HG03280 (cell line): ENCODE data around the gene MYH10.

Experiments used
- ATAC-seq: cut with Tn5 transposase; IDR thresholded peaks from one replicate; pipeline ENCODE4 v1.9.1; 2021; ENCODE audit warnings: mild to moderate bottlenecking, moderate library complexity; ENCODE audit not compliant: unreplicated experiment

MYH10 gene

GRCh38 chr17:8610558-8610957 lies 20.0 kb downstream of the MYH10 start:
- ATAC-seq: no peak

GRCh38 chr17:8609910-8610309 lies 20.6 kb downstream of the MYH10 start:
- no peak for ATAC-seq

GRCh38 chr17:8608001-8608400 lies 22.5 kb downstream of the MYH10 start:
- no peak for ATAC-seq

- no peak for ATAC-seq
Observed at GRCh38 chr17:8606401-8606800, 24.1 kb downstream of the MYH10 start.

- no peak for ATAC-seq
Observed at GRCh38 chr17:8602679-8603078, 27.8 kb downstream of the MYH10 start.

GRCh38 chr17:8599351-8600011 lies 31.0 kb downstream of the MYH10 start:
- no peak for ATAC-seq

- ATAC-seq: no peak
Observed at GRCh38 chr17:8598913-8599312, 31.6 kb downstream of the MYH10 start.

GRCh38 chr17:8593830-8594229 lies 36.7 kb downstream of the MYH10 start:
- ATAC-seq: no peak

GRCh38 chr17:8593276-8593675 lies 37.2 kb downstream of the MYH10 start:
- ATAC-seq: no peak

- no peak for ATAC-seq
Observed at GRCh38 chr17:8588877-8589554, 41.5 kb downstream of the MYH10 start.

- ATAC-seq: no peak
Observed at GRCh38 chr17:8586766-8587165, 43.8 kb downstream of the MYH10 start.

- ATAC-seq: no peak
Observed at GRCh38 chr17:8585911-8586310, 44.6 kb downstream of the MYH10 start.

- no peak for ATAC-seq
Observed at GRCh38 chr17:8583954-8584353, 46.6 kb downstream of the MYH10 start.

- ATAC-seq: no peak
Observed at GRCh38 chr17:8580952-8581658, 49.4 kb downstream of the MYH10 start.

- ATAC-seq: no peak
Observed at GRCh38 chr17:8577868-8578267, 52.7 kb downstream of the MYH10 start.

GRCh38 chr17:8576559-8577294 lies 53.8 kb downstream of the MYH10 start:
- ATAC-seq: no peak

- ATAC-seq: no peak
Observed at GRCh38 chr17:8574687-8575086, 55.8 kb downstream of the MYH10 start.

GRCh38 chr17:8572764-8573163 lies 57.8 kb downstream of the MYH10 start:
- no peak for ATAC-seq

- no peak for ATAC-seq
Observed at GRCh38 chr17:8563981-8564602, 66.4 kb downstream of the MYH10 start.

GRCh38 chr17:8563024-8563776 lies 67.3 kb downstream of the MYH10 start:
- no peak for ATAC-seq
